BJ (cell line): ENCODE measurements around the gene USP6NL. TPM values are rescaled to one million over a fixed set of nuclear protein-coding genes. Genes with fewer than 3 reads are reported as not detected.

Experiments used
- CTCF ChIA-PET: fragments of 350-600 bp; formaldehyde crosslinking; extraction: SDS; loops from one replicate; lab custom pipeline; 2021; ENCODE audit warnings: antibody characterized with exemption, inconsistent platforms; lab: Yijun Ruan, JAX
- POLR2A ChIA-PET: fragments of 300-600 bp; sonication (Branson Sonifier 250); formaldehyde crosslinking; extraction: SDS; loops from one replicate; lab custom pipeline; 2021; ENCODE audit warnings: antibody characterized with exemption; lab: Charles Lee
- DNase-seq: peaks from one replicate; pipeline ENCODE4 v3.0.0-alpha.2; 2011; ENCODE audit warnings: low read depth
- H3K27me3 ChIP-seq: 2 replicates; pipeline ENCODE4 v1.6.0; 2011; ENCODE audit warnings: low read length; ENCODE audit not compliant: control insufficient read depth, insufficient read depth
- H3K36me3 ChIP-seq: 2 replicates; pipeline ENCODE4 v1.5.1; 2011; ENCODE audit warnings: low read length; ENCODE audit not compliant: control insufficient read depth, insufficient read depth
- H3K4me3 ChIP-seq: 2 replicates; pipeline ENCODE4 v1.5.1; 2011; ENCODE audit warnings: low read depth, mild to moderate bottlenecking, control low read depth, low read length
- polyA plus RNA-seq: library from polyadenylated mRNA; depleted of rRNA; stranded (reverse); fragments of >200 nt; gene quantifications from 2 replicates; pipeline ENCODE4 v1.2.3, GENCODE V29; 2011
- TF ChIP-seq, protein P1 (sequence below): IDR thresholded peaks from 2 replicates; pipeline ENCODE4 v1.5.1; 2011; ENCODE audit warnings: low read depth, mild to moderate bottlenecking, control low read depth, inconsistent platforms, low read length, moderate library complexity; ENCODE audit not compliant: insufficient read depth

USP6NL gene
- polyA plus RNA-seq, 1 experiment: 7.7 TPM

- TF ChIP-seq, protein P1, sequence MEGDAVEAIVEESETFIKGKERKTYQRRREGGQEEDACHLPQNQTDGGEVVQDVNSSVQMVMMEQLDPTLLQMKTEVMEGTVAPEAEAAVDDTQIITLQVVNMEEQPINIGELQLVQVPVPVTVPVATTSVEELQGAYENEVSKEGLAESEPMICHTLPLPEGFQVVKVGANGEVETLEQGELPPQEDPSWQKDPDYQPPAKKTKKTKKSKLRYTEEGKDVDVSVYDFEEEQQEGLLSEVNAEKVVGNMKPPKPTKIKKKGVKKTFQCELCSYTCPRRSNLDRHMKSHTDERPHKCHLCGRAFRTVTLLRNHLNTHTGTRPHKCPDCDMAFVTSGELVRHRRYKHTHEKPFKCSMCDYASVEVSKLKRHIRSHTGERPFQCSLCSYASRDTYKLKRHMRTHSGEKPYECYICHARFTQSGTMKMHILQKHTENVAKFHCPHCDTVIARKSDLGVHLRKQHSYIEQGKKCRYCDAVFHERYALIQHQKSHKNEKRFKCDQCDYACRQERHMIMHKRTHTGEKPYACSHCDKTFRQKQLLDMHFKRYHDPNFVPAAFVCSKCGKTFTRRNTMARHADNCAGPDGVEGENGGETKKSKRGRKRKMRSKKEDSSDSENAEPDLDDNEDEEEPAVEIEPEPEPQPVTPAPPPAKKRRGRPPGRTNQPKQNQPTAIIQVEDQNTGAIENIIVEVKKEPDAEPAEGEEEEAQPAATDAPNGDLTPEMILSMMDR: no peak
- CTCF ChIA-PET: no interaction called here
- Histone ChIP-seq H3K36me3 (no peaks in the 10 kb centered on the region), H3K27me3 (no peaks in the 10 kb centered on the region), H3K4me3 (no peak overlapping the region)
- POLR2A ChIA-PET: no interaction called here
- no peak for DNase-seq
Observed at GRCh38 chr10:11450427-11450826, 161.0 kb downstream of the USP6NL start.

GRCh38 chr10:11449761-11450160 lies 161.7 kb downstream of the USP6NL start:
- Histone ChIP-seq H3K27me3 (no peaks in the 10 kb centered on the region), H3K36me3 (no peaks in the 10 kb centered on the region), H3K4me3 (no peak overlapping the region)
- ChIA-PET POLR2A (no interaction called here), CTCF (no interaction called here)
- TF ChIP-seq, protein P1: no peak
- no peak for DNase-seq

- ChIA-PET CTCF (interaction anchor here (0.6 kb wide), 1 partner anchor 10 kb away, joined by 3 read pairs; no protein-coding TSS in a partner anchor), POLR2A (no interaction called here)
- Histone ChIP-seq H3K36me3 (no peaks in the 10 kb centered on the region), H3K4me3 (no peak overlapping the region), H3K27me3 (no peaks in the 10 kb centered on the region)
- DNase-seq: no peak
- TF ChIP-seq, protein P1: no peak
Observed at GRCh38 chr10:11448545-11449244, 162.8 kb downstream of the USP6NL start.

DNA sequence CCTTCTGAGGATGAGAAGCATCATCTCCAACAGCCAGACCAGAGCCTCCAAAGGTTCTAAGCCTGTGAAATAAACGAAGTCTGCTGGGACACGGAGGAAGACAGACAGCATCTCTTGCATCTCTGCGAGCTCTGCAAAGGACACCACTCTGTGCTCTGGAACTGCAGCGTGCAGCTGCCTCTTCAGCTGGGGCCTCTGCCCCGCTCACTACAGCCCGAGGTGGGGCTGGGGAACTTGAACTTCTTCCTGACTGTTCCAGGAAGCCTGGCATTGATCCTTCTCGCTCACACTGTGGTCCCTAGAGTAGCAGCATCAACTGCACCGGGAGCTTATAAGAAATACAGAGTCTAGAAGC lies 163.3 kb downstream of the USP6NL start:
- H3K4me3 ChIP-seq: no peak overlapping the region
- H3K27me3 ChIP-seq: no peaks in the 10 kb centered on the region
- POLR2A ChIA-PET: no interaction called here
- DNase-seq: no peak
- TF ChIP-seq, protein P1: no peak
- no peaks in the 10 kb centered on the region for H3K36me3 ChIP-seq
- CTCF ChIA-PET: interaction anchor here (0.7 kb wide), 1 partner anchor 24 kb away, joined by 5 read pairs; no protein-coding TSS in a partner anchor

DNA sequence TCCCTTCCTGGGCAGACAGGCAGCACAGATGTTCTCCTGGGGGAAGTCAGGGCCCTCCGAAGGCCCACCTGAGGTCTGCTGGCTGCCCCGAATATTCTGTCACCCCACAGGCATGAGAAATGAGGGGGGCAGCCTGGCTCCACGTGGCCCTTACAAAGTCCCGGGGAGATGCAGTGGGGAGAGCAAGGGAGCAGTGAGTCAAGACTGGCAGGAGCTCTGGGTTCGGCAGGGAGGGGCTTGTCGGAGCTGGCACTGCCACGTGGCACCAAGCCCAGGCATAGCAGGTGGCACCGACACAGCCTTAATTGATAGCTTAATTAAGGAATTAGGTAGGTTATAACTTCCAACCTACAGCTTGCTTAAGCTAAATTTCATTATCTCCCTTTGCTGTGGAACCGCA lies 163.9 kb downstream of the USP6NL start:
- ChIA-PET POLR2A (no interaction called here), CTCF (interaction anchor here (0.7 kb wide), 2 partner anchors 24 to 168 kb away, joined by 3 to 5 read pairs; no protein-coding TSS in a partner anchor)
- H3K36me3 ChIP-seq: no peaks in the 10 kb centered on the region
- TF ChIP-seq, protein P1: no peak
- no peak overlapping the region for H3K4me3 ChIP-seq
- H3K27me3 ChIP-seq: no peaks in the 10 kb centered on the region
- no peak for DNase-seq
